Measurements from ENCODE around the gene RABEPK.

The RABEPK gene

DNA sequence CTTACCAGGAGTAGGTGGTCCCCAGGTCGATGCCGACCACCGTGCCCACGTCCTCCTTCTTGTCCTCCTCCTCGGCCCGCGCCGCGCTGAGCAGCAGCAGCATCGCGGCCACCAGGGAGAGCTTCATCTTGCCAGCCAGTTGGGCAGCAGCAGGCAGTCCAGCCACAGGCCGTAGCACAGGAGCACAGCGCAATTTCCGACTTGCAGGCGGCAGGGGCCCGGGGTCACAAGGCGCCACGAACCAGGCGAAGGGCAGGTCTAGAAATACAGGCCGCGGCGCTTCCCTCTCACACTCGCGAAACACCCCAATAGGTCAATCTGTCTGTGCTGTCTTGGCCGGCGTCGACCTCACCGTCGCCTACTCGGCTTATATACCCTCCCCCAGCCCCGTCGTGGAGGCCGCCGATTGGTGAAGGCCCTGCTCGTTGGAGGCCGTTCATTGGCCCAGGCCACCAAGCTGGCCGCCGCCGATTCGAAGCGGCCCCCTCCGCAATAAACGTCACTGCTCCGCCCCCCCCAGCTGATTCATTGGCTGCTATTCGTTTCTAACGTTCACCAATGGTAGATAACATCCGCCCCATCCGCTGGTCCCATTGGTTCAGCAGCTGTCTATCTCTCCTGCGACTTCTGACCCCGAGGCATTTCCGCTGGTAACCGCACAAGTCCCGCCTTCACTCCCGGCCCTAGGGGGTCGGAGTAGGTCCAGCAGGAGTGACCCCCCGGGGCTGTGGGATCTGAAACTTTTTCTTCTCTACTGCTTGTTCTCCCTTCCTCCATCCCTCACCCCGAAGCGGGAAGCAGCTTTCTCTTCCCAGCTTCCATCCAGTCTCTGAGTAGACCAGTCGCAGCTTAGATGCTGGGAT is 40.9 kb downstream of the RABEPK start, which contains the start of gene HSPA5:
Gene HSPA5 (minus strand): TSS at position 344 of the 863 bp plus-strand sequence. CDS start 217 bp downstream, at position 127.
- CTCF ChIA-PET, result interaction anchor here (0.9 to 3.8 kb wide), 6 partner anchors 10 to 95 kb away, joined by 3 to 17 read pairs (median 4); partner anchors contain the start of gene GAPVD1

DNA sequence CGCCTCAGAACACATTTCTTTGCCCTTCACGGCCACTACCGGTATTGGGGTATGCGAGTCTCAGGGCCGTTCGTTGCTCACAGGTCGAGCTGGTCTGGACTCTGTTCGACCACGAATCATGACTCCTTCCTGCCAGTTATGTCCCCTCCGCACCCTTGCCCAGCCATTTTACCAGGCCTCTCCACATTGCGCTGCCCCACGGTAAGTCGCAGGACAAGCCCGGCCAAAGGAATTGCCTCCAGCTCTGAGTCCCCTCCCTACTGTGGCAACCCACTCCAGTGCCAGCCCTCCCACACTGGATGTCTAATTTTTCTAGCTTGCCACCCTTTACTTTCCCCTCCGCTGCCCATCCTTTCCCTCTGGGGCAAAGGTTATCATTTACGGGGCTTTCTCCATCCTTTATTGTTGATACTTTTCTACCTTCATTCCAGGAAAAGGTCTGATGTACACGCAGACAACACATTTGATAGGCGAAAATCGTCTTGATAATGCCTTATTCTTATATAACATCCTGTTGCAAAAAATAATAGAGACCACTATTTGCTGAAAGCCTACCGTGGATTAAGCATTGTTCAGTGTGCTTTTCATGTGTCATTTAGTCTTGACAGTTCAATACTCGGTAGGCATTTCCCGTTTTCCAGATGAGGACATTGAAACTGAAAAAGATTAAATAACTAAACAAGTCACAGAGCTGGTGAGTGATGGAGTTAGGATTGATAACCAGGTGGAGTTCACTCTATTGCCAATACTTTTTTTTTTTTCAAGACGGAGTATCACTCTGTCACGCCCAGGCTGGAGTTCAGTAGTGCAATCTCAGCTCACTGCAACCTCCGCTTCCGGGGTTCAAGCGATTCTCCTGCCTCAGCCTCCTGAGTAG is 41.8 kb downstream of the RABEPK start:
- POLR2A ChIA-PET, result interaction anchor here (0.5 to 1.4 kb wide), 18 partner anchors 8 to 1313 kb away, joined by 3 to 24 read pairs (median 5); partner anchors contain the start of genes GAPVD1 and SCAI
- TF ChIP-seq, protein P1, sequence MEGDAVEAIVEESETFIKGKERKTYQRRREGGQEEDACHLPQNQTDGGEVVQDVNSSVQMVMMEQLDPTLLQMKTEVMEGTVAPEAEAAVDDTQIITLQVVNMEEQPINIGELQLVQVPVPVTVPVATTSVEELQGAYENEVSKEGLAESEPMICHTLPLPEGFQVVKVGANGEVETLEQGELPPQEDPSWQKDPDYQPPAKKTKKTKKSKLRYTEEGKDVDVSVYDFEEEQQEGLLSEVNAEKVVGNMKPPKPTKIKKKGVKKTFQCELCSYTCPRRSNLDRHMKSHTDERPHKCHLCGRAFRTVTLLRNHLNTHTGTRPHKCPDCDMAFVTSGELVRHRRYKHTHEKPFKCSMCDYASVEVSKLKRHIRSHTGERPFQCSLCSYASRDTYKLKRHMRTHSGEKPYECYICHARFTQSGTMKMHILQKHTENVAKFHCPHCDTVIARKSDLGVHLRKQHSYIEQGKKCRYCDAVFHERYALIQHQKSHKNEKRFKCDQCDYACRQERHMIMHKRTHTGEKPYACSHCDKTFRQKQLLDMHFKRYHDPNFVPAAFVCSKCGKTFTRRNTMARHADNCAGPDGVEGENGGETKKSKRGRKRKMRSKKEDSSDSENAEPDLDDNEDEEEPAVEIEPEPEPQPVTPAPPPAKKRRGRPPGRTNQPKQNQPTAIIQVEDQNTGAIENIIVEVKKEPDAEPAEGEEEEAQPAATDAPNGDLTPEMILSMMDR (IDR thresholded peaks at IDR 0.05; ENCODE audit: control extremely low read depth, extremely low read depth, low read depth, missing control alignments), result no peak
- CTCF ChIA-PET, result interaction anchor here (0.9 to 3.8 kb wide), 8 partner anchors 10 to 94 kb away, joined by 3 to 17 read pairs (median 4); partner anchors contain the start of gene GAPVD1
- peak; percentile 28 for DNase-seq (ENCODE audit: extremely low spot score)

More for the DNA sequence above, 40.9 kb downstream of the RABEPK start, which contains the start of gene HSPA5:
- POLR2A ChIA-PET, result interaction anchor here (0.5 to 1.4 kb wide), 19 partner anchors 8 to 1314 kb away, joined by 3 to 24 read pairs (median 5); partner anchors contain the start of genes GAPVD1 and SCAI
- peak; percentile 98 for DNase-seq (ENCODE audit: extremely low spot score)
- TF ChIP-seq, protein P1 (IDR thresholded peaks at IDR 0.05; ENCODE audit: control extremely low read depth, extremely low read depth, low read depth, missing control alignments), result no peak

DNA sequence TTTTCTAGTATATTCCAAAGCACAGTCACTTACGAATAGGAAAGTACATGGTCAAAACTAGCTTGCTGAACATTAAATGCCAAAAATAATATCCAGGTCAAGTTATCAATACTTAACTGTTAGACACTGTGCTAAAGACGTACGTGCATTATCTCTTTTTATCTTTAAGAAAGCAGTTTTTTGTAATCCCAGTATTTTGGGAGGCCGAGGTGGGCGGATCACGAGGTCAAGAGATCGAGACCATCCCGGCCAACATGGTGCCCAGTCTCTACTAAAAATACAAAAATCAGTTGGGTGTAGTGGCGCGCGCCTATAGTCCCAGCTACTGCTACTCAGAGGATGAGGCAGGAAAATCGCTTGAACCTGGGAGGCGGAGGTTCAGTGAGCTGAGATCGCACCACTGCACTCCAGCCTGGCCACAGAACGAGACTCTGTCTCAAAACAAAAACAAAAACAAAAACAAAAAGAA is 43.5 kb downstream of the RABEPK start:
- ChIA-PET CTCF (interaction anchor here (1.9 to 3.8 kb wide), 3 partner anchors 8 to 17 kb away, joined by 5 to 17 read pairs (median 17); partner anchors contain the start of gene GAPVD1), POLR2A (interaction anchor here (0.8 to 1.4 kb wide), 2 partner anchors 9 kb away, joined by 4 to 6 read pairs; no protein-coding TSS in a partner anchor)
- DNase-seq (ENCODE audit: extremely low spot score), result no peak
- TF ChIP-seq, protein P1 (IDR thresholded peaks at IDR 0.05; ENCODE audit: control extremely low read depth, extremely low read depth, low read depth, missing control alignments), result no peak

DNA sequence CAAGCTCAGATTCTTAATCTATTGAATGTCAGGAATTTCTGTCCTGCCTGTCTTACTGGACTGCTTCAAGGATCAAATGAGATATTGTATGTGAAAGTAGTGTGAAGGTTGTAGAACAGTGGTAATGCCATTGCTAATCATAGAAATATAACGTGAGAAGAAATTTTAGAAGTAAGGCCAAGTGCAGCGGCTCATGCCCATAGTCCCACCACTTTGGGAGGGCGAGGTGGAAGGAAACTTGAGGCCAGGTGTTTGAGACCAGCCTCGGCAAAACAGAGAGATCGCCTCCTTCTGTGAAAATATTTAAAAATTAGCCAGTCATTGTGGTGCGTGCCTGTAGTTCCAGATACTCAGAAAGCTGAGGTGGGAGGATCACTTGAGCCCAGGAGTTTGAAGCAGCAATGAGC is 45.9 kb downstream of the RABEPK start:
- TF ChIP-seq, protein P1 (IDR thresholded peaks at IDR 0.05; ENCODE audit: control extremely low read depth, extremely low read depth, low read depth, missing control alignments), result no peak
- ChIA-PET CTCF (interaction anchor here (2.6 kb wide), 1 partner anchor 9 kb away, joined by 17 read pairs; no protein-coding TSS in a partner anchor), POLR2A (no interaction called here)
- no peak for DNase-seq (ENCODE audit: extremely low spot score)

DNA sequence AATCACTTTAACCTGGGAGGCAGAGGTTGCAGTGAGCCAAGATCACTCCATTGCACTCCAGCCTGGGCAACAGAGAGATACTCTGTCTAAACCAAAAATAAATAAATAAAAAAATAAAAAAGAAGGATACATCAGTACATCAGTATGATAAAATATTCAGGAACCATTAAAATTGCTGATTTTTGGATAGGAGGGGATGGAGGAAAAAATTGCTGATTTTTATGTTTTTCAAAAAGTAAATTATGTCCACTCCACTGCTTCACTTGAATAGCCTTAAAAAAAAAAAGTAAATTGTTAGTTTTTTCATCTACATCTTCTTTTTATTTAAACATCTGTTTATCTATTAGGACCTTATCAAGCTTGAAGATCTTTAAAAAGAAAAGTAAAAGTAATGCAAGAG is 53.9 kb downstream of the RABEPK start:
- TF ChIP-seq, protein P1 (IDR thresholded peaks at IDR 0.05; ENCODE audit: control extremely low read depth, extremely low read depth, low read depth, missing control alignments), result no peak
- no peak for DNase-seq (ENCODE audit: extremely low spot score)
- POLR2A ChIA-PET, result interaction anchor here (0.6 kb wide), 1 partner anchor 68 kb away, joined by 5 read pairs; no protein-coding TSS in a partner anchor
- CTCF ChIA-PET, result interaction anchor here (1.9 to 3.1 kb wide), 4 partner anchors 9 to 1237 kb away, joined by 5 to 17 read pairs (median 7); no protein-coding TSS in a partner anchor
